K562 (cell line): ENCODE measurements around the gene MMP15. TPM values are rescaled to one million over a fixed set of nuclear protein-coding genes. Genes with fewer than 3 reads are reported as not detected.

Experiments
- CUX1 ChIP-seq: fragments of 200-800 bp; sonication (Bioruptor generic); IDR thresholded peaks from 2 replicates; pipeline ENCODE4 v1.6.1; 2016; ENCODE audit warnings: missing genetic modification characterization, missing compliant biosample characterization
- E2F6 ChIP-seq, 2 experiments: IDR thresholded peaks; 2 replicates each; pipeline ENCODE4 v1.6.1; 2011; ENCODE audit warnings: borderline replicate concordance in 1 of 2, control low read depth in 1 of 2, low read depth in 1 of 2, low read length in 1 of 2, mild to moderate bottlenecking in 1 of 2, mixed read lengths in 1 of 2, moderate library complexity in 1 of 2; ENCODE audit not compliant: insufficient read depth in 1 of 2, insufficient read length in 1 of 2, poor library complexity in 1 of 2, severe bottlenecking in 1 of 2; ENCODE audit errors: extremely low read depth in 1 of 2
- JUND ChIP-seq, 2 experiments: IDR thresholded peaks; 2 replicates in 1 of 2; 3 replicates in 1 of 2; pipeline ENCODE4 v1.6.1; 2011; ENCODE audit warnings: borderline replicate concordance in 2 of 2, low read depth in 2 of 2, low read length in 2 of 2, improper control_type of control experiment in 1 of 2, missing biosample characterization in 1 of 2, missing genetic modification characterization in 1 of 2, missing genetic modification reagents in 1 of 2
- NCOA6 ChIP-seq: fragments of 450-650 bp; IDR thresholded peaks from 2 replicates; pipeline ENCODE4 v1.6.1; 2017; ENCODE audit warnings: mild to moderate bottlenecking
- NFIC ChIP-seq: fragments of 450-650 bp; IDR thresholded peaks from 2 replicates; pipeline ENCODE4 v1.6.1; 2017; ENCODE audit warnings: mild to moderate bottlenecking, inconsistent platforms
- PYGO2 ChIP-seq: fragments of 450-650 bp; IDR thresholded peaks from 2 replicates; pipeline ENCODE4 v1.6.1; 2016; ENCODE audit warnings: mild to moderate bottlenecking, missing genetic modification characterization, moderate library complexity, missing compliant biosample characterization
- ZFX ChIP-seq: sonication (generic); formaldehyde crosslinking; IDR thresholded peaks from 2 replicates; pipeline ENCODE4 v1.8.0; 2022; ENCODE audit warnings: mild to moderate bottlenecking, missing genetic modification reagents, moderate library complexity
- ZNF133 ChIP-seq: fragments of 250-450 bp; sonication (Bioruptor Pico); IDR thresholded peaks from 2 replicates; pipeline ENCODE4 v1.4.0; 2020; ENCODE audit warnings: mild to moderate bottlenecking
- ZNF511 ChIP-seq: sonication (generic); formaldehyde crosslinking; IDR thresholded peaks from 2 replicates; pipeline ENCODE4 v1.8.0; 2022; ENCODE audit warnings: mild to moderate bottlenecking, missing genetic modification reagents
- polyA plus RNA-seq, 8 experiments: library from polyadenylated mRNA; depleted of rRNA in 4 of 8; stranded (reverse) in 5 of 8; unstranded in 3 of 8; fragments of >200 nt; fragmentation: Nextera tagmentation in 2 of 8; fragmentation: Illumina TruSeq in 1 of 8; extraction: Ambion mirVana in 2 of 8; extraction: Trizol in 1 of 8; gene quantifications; 2 replicates each; pipeline versions ENCODE4 v1.2.1 to v1.2.3, GENCODE V29; 2011 to 2014; ENCODE audit warnings: inconsistent platforms in 1 of 8, missing spikeins in 1 of 8
- total RNA-seq, 7 experiments: library from RNA; depleted of rRNA in 6 of 7; stranded (reverse); fragments of >200 nt in 6 of 7; fragmentation: Illumina TruSeq in 2 of 7; extraction: Trizol in 2 of 7; gene quantifications; 2 replicates each; pipeline versions ENCODE4 v1.2.1 to v1.2.3, GENCODE V29; 2011 to 2021; ENCODE audit warnings: low replicate concordance in 1 of 7

Gene MMP15
- total and polyA plus RNA-seq, 9 of the 15 experiments (the other 6 are each of a cell fraction or from before 2014, with no cell fraction given): 0.01 to 20.4 (median 5.5) TPM

GRCh38 chr16:58026139-58026704, 668 bp downstream of the MMP15 start (continued):
- TF ChIP-seq CUX1 (CRISPR knock-in tag) (no peak), E2F6 (IDR thresholded peaks at IDR 0.05; ENCODE audit: borderline replicate concordance in 1 of 2, extremely low read depth in 1 of 2, insufficient read depth in 1 of 2, insufficient read length in 1 of 2, low read depth in 1 of 2, low read length in 1 of 2, poor library complexity in 1 of 2, severe bottlenecking in 1 of 2) (peak; percentile 43 to 66), ZNF133 (CRISPR knock-in tag) (no peak), JUND (IDR thresholded peaks at IDR 0.05; ENCODE audit: borderline replicate concordance, low read depth, low read length) (no peak), JUND (tag; IDR thresholded peaks at IDR 0.05; ENCODE audit: borderline replicate concordance, low read depth, low read length) (no peak), NFIC (peak; percentile 60), ZNF511 (CRISPR knock-in tag) (0 out of 2 replicates have a peak, but pooled peaks have one; percentile 62), ZFX (CRISPR knock-in tag) (peak; percentile 44; the same call in 1 of the 2 replicates), NCOA6 (peak; percentile 81), PYGO2 (tag) (no peak)
- TF ChIP-seq, all 486 proteins: peak for 14
